ENCODE results near the gene GCC1.
A peak's percentile ranks its signal among the peaks of the same experiment; 100 is the strongest.
"Not testable (repeated sequence)": the region's sequence is repeated elsewhere in the genome, so short reads cannot be mapped to it uniquely, and the experiment has no call there.

GCC1 gene

DNA sequence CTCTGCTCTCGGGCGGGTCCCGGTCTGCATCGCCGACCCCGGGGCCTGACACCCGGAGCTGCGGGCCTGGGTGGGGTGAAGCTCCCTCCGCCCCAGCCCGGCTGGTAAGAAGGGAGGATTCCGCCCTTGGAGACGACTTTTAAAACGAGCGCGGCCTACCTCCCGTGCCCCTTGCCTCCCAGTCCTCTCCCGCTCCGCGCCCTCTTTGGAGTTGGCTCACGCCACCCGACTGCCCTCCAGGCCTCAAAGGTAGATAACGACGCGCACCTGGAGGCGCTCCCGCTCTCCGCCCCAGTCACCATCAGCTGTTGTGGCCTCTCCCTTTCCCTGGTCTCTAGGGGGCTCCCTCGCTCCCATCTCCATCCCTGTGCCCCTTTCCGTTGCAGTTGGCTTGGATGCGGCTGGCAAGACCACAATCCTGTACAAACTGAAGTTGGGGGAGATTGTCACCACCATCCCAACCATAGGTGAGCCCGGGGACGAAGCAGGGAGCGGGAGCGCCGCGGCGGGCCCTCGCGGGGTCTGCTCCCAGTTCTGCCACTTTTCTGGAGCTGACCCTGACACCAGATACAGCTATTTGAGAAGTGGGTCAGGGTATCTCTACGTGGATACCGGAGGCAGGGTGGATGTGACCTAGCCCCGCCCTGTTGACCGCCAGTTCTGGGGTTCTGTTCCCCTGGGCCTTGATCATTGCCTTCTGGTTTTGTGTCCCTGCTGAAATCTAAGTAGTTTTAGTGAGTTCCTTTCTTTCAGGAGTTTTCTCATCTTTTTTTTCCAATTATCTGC, 3.5 kb upstream of the GCC1 start:
- DNase-seq, result peak; percentile 28

DNA sequence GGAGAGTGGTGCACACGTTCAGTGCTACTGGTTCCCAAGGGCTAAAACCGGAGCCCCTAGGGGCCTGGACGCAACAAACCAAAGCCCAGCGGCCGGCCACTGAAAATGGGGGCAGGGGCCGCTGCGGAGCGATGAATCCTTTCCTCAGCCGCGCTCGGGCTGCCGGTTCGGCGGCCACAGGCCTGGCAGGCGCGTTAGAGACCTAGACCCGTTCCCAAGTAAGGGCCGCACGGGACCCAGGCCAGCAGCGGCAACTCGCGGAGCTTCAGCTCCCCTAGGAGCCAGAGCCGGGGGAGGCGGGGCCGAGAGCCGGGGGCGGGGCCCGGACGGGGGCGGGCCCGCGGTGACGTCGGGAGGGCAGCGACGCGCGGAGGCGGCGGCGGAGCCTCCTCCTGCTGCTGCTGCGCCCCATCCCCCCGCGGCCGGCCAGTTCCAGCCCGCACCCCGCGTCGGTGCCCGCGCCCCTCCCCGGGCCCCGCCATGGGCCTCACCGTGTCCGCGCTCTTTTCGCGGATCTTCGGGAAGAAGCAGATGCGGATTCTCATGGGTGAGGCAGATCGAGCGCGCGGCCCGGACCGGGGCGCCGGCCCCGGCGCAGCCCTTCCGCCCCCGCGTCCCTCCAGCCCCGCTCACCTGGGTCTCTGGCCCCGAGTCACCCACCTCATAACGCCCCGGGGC, 2.8 kb upstream of the GCC1 start, which contains the start of gene ARF5:
TSS of gene ARF5 (plus strand) at position 393 of the 678 bp plus-strand sequence. CDS start at position 481, 88 bp downstream.
- peak; percentile 75 for DNase-seq

DNA sequence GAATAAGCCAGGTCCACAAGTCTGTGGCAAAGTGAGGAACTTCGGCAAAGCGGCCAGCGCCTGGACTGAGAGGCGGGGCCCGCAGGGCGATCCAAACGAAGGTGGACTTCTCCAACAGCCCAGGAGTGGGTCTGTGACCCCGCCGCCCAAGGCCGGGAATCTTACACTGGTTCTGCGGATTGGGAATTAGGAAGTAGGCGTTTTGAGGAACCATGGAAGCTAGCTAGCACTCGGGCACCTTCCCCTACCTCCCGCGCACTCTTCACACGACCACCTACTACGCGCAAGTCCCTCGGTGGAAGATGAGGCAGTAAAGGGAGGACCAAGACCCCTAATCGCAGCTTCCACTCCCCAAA, 2.2 kb upstream of the GCC1 start:
- no peak for DNase-seq

GRCh38 chr7:127586346-127586745, 950 bp upstream of the GCC1 start:
- DNase-seq, result no peak

GRCh38 chr7:127584648-127585043, 750 bp downstream of the GCC1 start:
- no peak for DNase-seq

- no peak for DNase-seq
These were observed 3.0 kb downstream of the GCC1 start for GRCh38 chr7:127582361-127582760.

DNA sequence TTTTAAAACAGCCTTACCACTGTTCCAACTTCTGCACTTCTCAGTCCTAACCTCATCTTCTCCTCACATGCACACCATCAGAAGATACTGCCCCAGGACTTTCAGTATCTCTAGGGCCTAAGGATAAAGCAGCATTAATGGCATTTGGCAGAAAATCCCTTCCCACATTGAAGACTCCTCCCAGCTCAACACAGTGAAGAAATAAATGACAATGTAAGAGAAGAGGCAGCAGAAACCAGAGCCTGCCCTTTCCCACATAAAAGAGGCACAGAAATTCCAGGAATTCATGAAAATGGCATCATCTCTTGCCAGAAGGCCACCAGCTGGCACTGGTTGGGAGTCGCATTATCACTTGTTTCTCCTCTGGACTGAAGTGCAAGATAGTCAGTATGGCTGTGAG, 3.7 kb downstream of the GCC1 start:
- no peak for DNase-seq

DNA sequence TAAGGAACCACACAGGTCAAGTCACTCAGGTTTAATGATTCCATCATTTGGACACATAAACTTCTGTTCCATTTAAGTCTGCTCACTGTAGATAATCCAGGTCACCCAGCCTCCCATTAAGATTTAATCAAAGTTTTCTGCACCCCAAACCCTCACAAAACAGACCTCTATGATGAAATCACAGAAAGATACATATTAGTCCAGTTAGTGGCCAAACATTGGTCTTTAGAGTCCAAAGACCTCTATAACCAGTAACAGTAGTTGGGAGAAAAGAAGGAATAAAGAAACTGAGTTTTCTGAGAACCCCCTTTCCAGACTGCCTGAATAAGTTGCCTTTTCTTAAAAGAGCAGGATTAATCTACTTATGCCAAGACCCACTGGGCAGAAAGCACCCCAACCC, 4.8 kb downstream of the GCC1 start:
- no peak for DNase-seq

GRCh38 chr7:127578711-127579275, 6.6 kb downstream of the GCC1 start:
- DNase-seq, result no peak

DNA sequence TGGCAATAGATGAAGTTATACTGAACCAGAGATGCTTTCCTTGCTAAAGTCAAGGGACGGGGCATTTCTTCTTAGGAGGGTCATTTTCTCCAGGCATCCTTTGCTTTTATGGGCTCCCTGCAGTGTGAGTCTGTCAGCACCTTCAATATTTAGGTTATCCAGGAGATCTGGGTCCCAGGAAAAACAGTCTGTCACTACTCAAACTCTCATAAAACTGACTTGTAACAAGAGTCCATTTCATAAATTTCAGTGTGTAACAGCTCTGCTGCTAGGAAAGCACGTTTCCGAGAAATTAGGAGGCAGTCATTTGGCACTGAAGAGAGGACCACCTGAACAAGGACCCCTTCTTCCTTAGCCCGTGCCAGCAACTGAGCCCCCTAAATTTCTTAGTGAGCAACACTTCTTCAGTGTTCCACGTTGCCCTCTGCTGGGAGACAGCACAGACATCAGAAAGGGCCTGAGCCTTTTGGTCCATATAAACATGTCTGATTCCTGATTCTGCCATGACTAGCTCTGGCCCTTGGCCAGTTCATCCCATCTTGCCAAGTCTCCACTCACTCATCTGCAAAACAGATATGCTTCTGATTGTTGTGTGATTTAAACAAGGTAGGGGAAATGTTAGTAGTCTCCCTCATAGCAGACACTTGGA, 7.2 kb downstream of the GCC1 start:
- no peak for DNase-seq

- DNase-seq, result no peak
These were observed 13.5 kb downstream of the GCC1 start for GRCh38 chr7:127571741-127572505.

- not testable (repeated sequence) for DNase-seq
These were observed 17.4 kb downstream of the GCC1 start for GRCh38 chr7:127568034-127568433.

DNA sequence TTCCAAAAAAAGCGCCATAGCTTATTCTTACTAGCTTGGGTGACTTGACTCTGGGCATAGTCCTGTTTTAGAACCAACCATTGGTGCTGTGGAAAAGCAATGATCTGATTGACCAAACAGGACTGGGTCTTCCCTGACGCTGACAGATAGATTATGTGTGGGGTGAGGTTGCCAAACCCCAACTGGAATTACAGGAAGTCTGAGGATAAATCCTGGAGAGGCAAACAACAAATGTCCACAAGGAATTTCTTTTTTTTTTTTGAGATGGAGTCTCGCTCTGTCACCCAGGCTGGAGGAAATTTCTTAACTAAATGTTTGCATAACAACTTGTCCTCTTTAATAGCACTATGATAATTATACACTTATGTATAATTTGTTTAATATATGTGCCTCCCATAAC, 19.2 kb downstream of the GCC1 start:
- no peak for DNase-seq

- no peak for DNase-seq
These were observed 27.6 kb downstream of the GCC1 start for GRCh38 chr7:127557803-127558202.

DNA sequence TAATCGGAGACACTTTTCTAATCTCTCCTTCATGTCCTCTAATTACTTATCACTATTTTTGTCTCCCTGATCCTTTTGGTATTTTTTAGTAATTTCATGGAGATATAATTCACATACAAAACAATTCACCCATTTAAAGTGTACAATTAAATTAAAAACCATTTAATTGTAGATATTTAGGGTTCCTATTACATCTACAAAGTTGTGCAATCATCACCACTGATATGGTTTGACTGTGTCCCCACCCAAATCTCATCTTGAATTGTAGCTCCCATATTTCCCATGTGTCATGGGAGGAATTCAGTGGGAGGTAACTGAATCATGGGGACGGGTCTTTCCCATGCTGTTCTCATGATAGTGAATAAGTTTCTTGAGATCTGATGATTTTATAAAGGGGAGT, 29.0 kb downstream of the GCC1 start:
- no peak for DNase-seq

GRCh38 chr7:127551941-127552340, 33.5 kb downstream of the GCC1 start:
- DNase-seq, result no peak

DNA sequence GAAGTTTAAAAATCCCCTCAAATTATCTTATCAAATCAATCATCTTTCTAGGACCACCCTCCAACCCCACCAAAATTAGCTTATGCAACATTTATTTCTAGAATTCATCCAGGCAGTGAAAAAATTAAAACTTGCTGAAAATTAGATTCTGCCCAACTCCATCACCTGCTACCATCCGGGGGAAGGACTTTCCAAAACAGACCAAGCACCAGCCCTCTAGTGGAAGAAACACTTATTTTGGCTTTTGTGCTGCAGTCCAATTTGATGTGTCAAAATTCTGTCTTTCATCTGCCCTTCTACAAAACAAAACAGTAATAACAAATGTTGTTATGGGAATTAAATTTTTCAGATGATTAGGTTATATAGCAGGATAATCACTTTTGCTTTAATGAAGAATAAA, 35.1 kb downstream of the GCC1 start:
- DNase-seq, result no peak

- no peak for DNase-seq
These were observed 39.1 kb downstream of the GCC1 start for GRCh38 chr7:127546313-127546712.

DNA sequence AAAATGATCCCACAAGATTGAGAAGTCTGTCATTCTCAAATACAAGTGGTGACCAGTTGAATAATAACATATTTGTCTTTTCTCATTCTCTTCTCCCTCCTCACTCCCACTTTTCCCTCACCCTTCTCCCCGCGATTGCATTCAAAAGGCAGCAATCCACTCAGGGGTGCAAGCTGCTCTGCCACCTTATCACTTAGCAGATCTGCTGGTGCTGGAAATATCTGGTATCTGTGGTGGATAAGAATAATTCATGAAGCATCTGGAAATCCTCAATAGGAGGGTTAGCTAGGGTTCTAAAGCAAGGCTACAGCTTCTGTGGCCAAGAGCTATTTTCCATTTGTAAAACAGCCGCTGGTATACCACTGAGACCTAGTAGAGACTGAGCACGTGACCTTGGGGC, 43.8 kb downstream of the GCC1 start:
- no peak for DNase-seq

DNA sequence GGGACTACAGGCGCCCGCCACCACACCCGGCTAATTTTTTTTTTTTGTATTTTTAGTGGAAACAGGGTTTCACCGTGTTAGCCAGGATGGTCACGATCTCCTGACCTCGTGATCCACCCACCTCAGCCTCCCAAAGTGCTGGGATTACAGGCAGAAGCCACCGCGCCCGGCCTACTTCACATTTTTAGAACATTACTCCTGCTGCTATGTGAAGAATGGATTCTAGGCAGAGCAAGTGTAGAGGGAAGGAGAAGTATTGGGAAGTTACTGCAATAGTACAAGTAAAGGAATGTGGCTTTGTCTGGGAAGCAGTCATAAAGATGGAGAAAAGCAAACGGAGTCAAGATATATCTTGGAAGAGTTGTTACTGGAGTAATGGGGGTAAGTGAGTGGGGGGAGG, 44.9 kb downstream of the GCC1 start:
- DNase-seq, result not testable (repeated sequence)

DNA sequence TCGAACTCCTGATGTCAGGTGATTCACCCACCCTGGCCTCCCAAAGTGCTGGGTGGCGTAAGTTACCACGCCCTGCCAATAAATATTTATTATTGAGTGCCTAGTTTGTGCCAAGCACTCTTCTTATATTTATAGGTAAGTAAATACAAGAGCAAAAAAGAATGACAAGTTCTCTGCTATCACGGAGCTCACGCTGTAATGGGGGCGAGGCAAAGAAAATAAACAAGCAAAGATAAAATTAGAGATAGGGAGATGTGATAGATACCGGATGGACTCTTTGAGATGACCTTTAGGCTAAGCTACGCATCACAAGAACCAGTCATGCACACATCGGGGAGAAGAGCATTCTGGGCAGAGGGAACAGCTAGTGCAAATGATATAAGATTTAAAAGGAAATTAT, 46.3 kb downstream of the GCC1 start:
- DNase-seq, result no peak

- DNase-seq, result no peak
These were observed 48.7 kb downstream of the GCC1 start for GRCh38 chr7:127536741-127537140.

DNA sequence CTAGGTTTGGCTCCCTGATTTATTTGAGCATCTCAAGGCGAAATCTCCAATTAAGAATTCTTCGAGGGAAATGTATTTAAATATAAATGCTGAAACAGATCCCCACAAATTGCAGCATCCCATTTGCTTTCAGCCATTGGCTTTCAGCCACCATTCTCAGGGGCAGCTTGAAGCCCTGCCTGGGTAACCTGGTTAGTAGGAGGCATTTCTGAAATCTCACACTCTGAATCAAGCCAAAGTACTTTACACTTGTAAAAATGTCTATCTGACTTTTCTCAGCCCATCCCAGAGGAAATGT, 49.1 kb downstream of the GCC1 start:
- no peak for DNase-seq
